Neural crest cell (in vitro differentiated cells): ENCODE data around the gene CALML6. TPM values are rescaled to one million over a fixed set of nuclear protein-coding genes. Genes with fewer than 3 reads are reported as not detected.
A peak's percentile ranks its signal among the peaks of the same experiment; 100 is the strongest.

ENCODE experiments used
- DNase-seq: peaks from one replicate; pipeline ENCODE4 v3.0.0; 2021; ENCODE audit warnings: low read depth, mixed read lengths, low spot score
- H3K27ac Mint-ChIP-seq: one replicate; pipeline ENCODE4 v1.8.0; 2021; ENCODE audit warnings: mild to moderate bottlenecking, mixed read lengths; ENCODE audit not compliant: unreplicated experiment
- H3K27me3 Mint-ChIP-seq: 2 replicates; pipeline ENCODE4 v1.8.0; 2021; ENCODE audit warnings: low read depth, mild to moderate bottlenecking, mixed read lengths
- H3K36me3 Mint-ChIP-seq: 2 replicates; pipeline ENCODE4 v1.8.0; 2021; ENCODE audit warnings: low read depth, mild to moderate bottlenecking, mixed read lengths
- H3K4me1 Mint-ChIP-seq: 2 replicates; pipeline ENCODE4 v1.8.0; 2021; ENCODE audit warnings: mixed read lengths
- H3K4me3 Mint-ChIP-seq: one replicate; pipeline ENCODE4 v1.8.0; 2021; ENCODE audit warnings: mild to moderate bottlenecking, mixed read lengths
- H3K9me3 Mint-ChIP-seq: 2 replicates; pipeline ENCODE4 v1.8.0; 2021; ENCODE audit warnings: mixed read lengths
- total RNA-seq: library from RNA; stranded (reverse); gene quantifications from 2 replicates; pipeline ENCODE4 v1.2.1, GENCODE V29; 2021
- TF ChIP-seq, protein P1 (sequence below): fragments of 200-600 bp; sonication (generic); conservative IDR thresholded peaks from 2 replicates; pipeline ENCODE4 v1.5.0; 2021; ENCODE audit warnings: antibody characterized with exemption, mild to moderate bottlenecking

Gene CALML6
- total RNA-seq, 1 donor from 2014 or later = 0.63 TPM

GRCh38 chr1:1889847-1890505 is 25.1 kb upstream of the CALML6 start:
- Mint-ChIP-seq H3K27ac (peak overlapping the region; percentile 72), H3K4me1 (peaks cover 36% of the 10 kb centered on the region), H3K36me3 (peaks cover 3% of the 10 kb centered on the region), H3K9me3 (no peaks in the 10 kb centered on the region), H3K4me3 (peak overlapping the region; percentile 93), H3K27me3 (peaks cover 6% of the 10 kb centered on the region)
- peak; percentile 31 for DNase-seq
- TF ChIP-seq, protein P1, sequence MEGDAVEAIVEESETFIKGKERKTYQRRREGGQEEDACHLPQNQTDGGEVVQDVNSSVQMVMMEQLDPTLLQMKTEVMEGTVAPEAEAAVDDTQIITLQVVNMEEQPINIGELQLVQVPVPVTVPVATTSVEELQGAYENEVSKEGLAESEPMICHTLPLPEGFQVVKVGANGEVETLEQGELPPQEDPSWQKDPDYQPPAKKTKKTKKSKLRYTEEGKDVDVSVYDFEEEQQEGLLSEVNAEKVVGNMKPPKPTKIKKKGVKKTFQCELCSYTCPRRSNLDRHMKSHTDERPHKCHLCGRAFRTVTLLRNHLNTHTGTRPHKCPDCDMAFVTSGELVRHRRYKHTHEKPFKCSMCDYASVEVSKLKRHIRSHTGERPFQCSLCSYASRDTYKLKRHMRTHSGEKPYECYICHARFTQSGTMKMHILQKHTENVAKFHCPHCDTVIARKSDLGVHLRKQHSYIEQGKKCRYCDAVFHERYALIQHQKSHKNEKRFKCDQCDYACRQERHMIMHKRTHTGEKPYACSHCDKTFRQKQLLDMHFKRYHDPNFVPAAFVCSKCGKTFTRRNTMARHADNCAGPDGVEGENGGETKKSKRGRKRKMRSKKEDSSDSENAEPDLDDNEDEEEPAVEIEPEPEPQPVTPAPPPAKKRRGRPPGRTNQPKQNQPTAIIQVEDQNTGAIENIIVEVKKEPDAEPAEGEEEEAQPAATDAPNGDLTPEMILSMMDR = no peak

GRCh38 chr1:1890506-1891348 is 24.3 kb upstream of the CALML6 start, which contains the start of gene GNB1:
Gene GNB1, minus strand, starts transcription at chr1:1891087. Its CDS starts 65,634 bp downstream, at chr1:1825453.
- peaks cover 3% of the 10 kb centered on the region for H3K36me3 Mint-ChIP-seq
- no peaks in the 10 kb centered on the region for H3K9me3 Mint-ChIP-seq
- DNase-seq = peak; percentile 89
- H3K4me1 Mint-ChIP-seq = peaks cover 36% of the 10 kb centered on the region
- H3K27ac Mint-ChIP-seq = peak within 1 kb of the TSS; percentile 27
- peak within 1 kb of the TSS; percentile 93 for H3K4me3 Mint-ChIP-seq
- TF ChIP-seq, protein P1 = no peak
- peaks cover 8% of the 10 kb centered on the region for H3K27me3 Mint-ChIP-seq

DNA sequence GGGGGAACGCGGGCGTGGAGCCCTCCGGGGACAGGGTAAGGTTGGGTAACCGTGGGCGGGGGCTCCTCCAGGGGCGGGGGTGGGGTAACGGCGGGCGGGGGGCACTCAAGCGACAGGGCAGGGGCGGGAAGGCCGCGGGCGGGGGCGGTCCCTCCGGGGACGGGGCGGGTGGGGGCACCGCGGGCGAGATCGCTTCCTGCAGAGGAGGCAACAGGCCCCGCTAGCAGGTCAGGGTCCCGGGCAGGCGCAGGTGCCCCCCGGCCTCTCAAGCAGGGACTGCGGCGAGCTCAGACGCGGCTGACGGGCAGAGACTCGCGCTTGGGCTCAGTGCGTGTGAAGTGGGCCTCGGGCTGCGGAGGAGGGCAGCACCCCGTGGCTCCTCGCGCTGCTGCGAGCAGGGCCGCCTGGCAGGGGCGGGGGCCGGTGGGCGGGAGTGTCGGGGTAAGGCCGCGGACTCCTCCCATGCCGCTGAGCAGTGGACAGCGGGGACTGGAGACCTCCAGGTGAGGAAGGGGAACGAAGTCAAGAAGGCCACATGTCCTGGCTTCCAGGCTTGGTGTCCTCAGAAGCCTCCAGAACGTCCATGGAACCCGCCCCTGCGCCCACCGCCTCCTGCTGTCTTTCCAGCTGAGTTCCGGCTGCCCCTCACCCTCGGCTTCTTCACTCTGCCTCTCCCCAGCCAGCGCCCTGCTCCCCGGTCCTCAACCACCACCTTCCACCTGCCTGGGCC is 23.5 kb upstream of the CALML6 start:
- Mint-ChIP-seq H3K36me3 (no peaks in the 10 kb centered on the region), H3K27ac (peak overlapping the region; percentile 12), H3K9me3 (no peaks in the 10 kb centered on the region), H3K4me3 (peak overlapping the region; percentile 92), H3K27me3 (peaks cover 11% of the 10 kb centered on the region), H3K4me1 (peaks cover 35% of the 10 kb centered on the region)
- TF ChIP-seq, protein P1 = no peak
- DNase-seq = peak; percentile 50

DNA sequence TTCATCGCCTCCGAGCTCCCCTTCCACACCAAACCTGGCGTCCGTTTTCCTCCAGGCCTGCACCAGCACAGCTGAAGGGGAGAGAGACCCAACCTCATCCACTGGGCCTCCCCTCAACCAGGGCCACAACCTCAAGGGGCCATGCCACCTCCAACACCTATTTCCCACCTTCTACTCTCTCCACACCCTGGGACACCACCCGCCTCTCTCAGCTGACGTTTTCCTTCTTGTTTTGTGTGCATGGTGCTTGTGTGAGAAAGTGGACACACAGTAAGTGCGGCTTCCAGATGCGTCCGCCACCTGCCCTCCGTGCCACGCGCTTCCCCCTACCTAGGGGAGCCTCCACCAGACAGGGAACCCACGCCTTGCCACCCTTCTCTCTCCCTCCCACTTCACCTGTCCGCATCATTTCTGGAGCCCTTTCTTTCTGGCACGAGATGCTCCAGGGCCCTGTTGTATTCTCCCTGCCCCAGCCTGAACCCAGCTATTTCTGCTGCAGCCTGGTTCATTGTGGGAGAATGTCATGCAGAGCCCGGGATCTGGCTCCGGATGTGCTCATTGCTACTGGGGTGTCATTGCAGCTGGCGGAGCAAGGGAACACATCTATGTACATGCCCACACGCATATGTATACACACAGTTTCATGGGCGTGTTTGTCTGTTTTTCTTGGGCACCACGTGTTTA is 22.8 kb upstream of the CALML6 start:
- Mint-ChIP-seq H3K36me3 (no peaks in the 10 kb centered on the region), H3K27ac (peak overlapping the region; percentile 50), H3K4me1 (peaks cover 31% of the 10 kb centered on the region), H3K9me3 (no peaks in the 10 kb centered on the region), H3K27me3 (peaks cover 11% of the 10 kb centered on the region), H3K4me3 (peak overlapping the region; percentile 92)
- TF ChIP-seq, protein P1 = no peak
- no peak for DNase-seq

DNA sequence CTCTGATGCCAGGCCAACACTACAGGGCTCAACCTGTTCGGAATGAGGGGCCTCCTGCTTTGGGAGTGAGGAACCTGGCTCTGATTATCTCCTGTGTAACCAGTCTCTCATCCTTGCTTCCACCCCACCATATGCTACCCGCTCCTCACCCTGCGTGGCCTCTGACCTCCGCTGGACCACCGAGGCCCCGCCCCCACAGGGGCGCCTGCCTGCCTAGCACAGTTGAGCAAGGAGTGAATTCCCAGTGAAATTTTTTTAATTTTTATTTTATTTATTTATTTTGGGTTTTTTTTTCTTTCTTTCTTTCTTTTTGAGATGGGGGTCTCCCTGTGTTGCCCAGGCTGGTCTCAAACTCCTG is 22.3 kb upstream of the CALML6 start:
- H3K4me3 Mint-ChIP-seq = peak overlapping the region; percentile 92
- peaks cover 11% of the 10 kb centered on the region for H3K27me3 Mint-ChIP-seq
- no peaks in the 10 kb centered on the region for H3K9me3 Mint-ChIP-seq
- H3K4me1 Mint-ChIP-seq = peaks cover 28% of the 10 kb centered on the region
- no peak overlapping the region for H3K27ac Mint-ChIP-seq
- DNase-seq = no peak
- no peaks in the 10 kb centered on the region for H3K36me3 Mint-ChIP-seq
- TF ChIP-seq, protein P1 = no peak
